Measurements from ENCODE around the gene TMEM40.
"Not testable (repeated sequence)": the region's sequence is repeated elsewhere in the genome, so short reads cannot be mapped to it uniquely, and the experiment has no call there.

The TMEM40 gene

GRCh38 chr3:12710062-12710461 lies 49.0 kb downstream of the TMEM40 start:
- DNase-seq, result no peak

GRCh38 chr3:12709334-12709733 lies 49.7 kb downstream of the TMEM40 start:
- DNase-seq, result no peak

GRCh38 chr3:12708584-12709192 lies 50.4 kb downstream of the TMEM40 start:
- no peak for DNase-seq

- DNase-seq, result no peak
Measured at GRCh38 chr3:12707449-12707848, 51.6 kb downstream of the TMEM40 start.

GRCh38 chr3:12706504-12707253 lies 52.4 kb downstream of the TMEM40 start:
- peak; percentile 14 for DNase-seq

- no peak for DNase-seq
Measured at GRCh38 chr3:12705981-12706380, 53.1 kb downstream of the TMEM40 start.

- no peak for DNase-seq
Measured at GRCh38 chr3:12705374-12705926, 53.6 kb downstream of the TMEM40 start.

GRCh38 chr3:12702501-12702900 lies 56.6 kb downstream of the TMEM40 start:
- DNase-seq, result no peak

- not testable (repeated sequence) for DNase-seq
Measured at GRCh38 chr3:12701601-12702000, 57.5 kb downstream of the TMEM40 start.

- DNase-seq, result no peak
Measured at GRCh38 chr3:12700800-12701199, 58.3 kb downstream of the TMEM40 start.

- no peak for DNase-seq
Measured at GRCh38 chr3:12695916-12696315, 63.1 kb downstream of the TMEM40 start.

GRCh38 chr3:12695112-12695511 lies 63.9 kb downstream of the TMEM40 start:
- DNase-seq, result no peak

GRCh38 chr3:12692444-12692843 lies 66.6 kb downstream of the TMEM40 start:
- DNase-seq, result no peak

- DNase-seq, result no peak
Measured at GRCh38 chr3:12689997-12690711, 68.9 kb downstream of the TMEM40 start.

GRCh38 chr3:12687948-12688347 lies 71.1 kb downstream of the TMEM40 start:
- DNase-seq, result no peak

- DNase-seq, result no peak
Measured at GRCh38 chr3:12686096-12686495, 73.0 kb downstream of the TMEM40 start.
